ENCODE measurements around the gene CXCL1.

DNA sequence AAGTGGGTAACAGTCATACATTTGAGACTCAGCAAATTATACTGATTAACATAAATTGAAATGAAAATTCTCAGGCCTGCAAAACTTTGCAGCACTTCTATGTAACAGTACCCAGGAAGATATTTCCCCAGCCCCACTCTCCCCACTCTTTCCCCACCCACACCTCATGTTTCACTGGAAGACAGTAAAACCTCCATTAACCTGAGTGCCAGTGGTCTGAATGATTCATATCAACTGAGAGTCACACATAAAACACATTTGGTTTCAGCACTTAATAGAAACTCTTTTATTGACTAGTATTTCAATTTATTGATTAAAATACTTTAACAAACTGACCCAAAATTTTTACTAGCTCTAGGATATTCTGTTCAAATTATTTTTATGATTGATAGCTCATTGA lies 25.8 kb upstream of the CXCL1 start:
- no peak for TF ChIP-seq POLR2A (IDR thresholded peaks at IDR 0.05)
- no peak for TF ChIP-seq CTCF (IDR thresholded peaks at IDR 0.05)
